Liver (tissue), 3 donors: Measurements from ENCODE around the gene ADM5.

ENCODE experiments used
- CTCF ChIP-seq: fragments of 150-350 bp; IDR thresholded peaks from 2 replicates; pipeline ENCODE4 v1.5.1; 2017; ENCODE audit warnings: improper control_type of control experiment, low read depth, low read length; ENCODE audit not compliant: missing input control
- EGR1 ChIP-seq, 2 donors: IDR thresholded peaks; 2 replicates each; pipeline ENCODE4 v1.6.1; 2016 to 2018; ENCODE audit warnings: antibody characterized with exemption in 2 of 2, low read depth in 2 of 2
- FOXA1 ChIP-seq: IDR thresholded peaks from 2 replicates; pipeline ENCODE4 v1.6.1; 2016; ENCODE audit warnings: antibody characterized with exemption
- GABPA ChIP-seq, 2 donors: IDR thresholded peaks in 1 of 2; conservative IDR thresholded peaks in 1 of 2; 2 replicates each; pipeline ENCODE4 v1.6.1; 2016; ENCODE audit warnings: antibody characterized with exemption in 2 of 2, mild to moderate bottlenecking in 1 of 2, moderate library complexity in 1 of 2
- JUND ChIP-seq, 2 donors: IDR thresholded peaks; 2 replicates each; pipeline ENCODE4 v1.6.1; 2016; ENCODE audit warnings: antibody characterized with exemption in 2 of 2
- RAD21 ChIP-seq, 2 donors: IDR thresholded peaks; 2 replicates each; pipeline ENCODE4 v1.6.1; 2016; ENCODE audit warnings: antibody characterized with exemption in 2 of 2, mild to moderate bottlenecking in 2 of 2
- RXRA ChIP-seq, 2 donors: IDR thresholded peaks; 2 replicates each; pipeline ENCODE4 v1.6.1; 2017 to 2018; ENCODE audit warnings: antibody characterized with exemption in 2 of 2, mild to moderate bottlenecking in 1 of 2
- YY1 ChIP-seq: IDR thresholded peaks from 2 replicates; pipeline ENCODE4 v1.6.1; 2016; ENCODE audit warnings: antibody characterized with exemption, mild to moderate bottlenecking
- donor health status: healthy.
- donor health status: healthy.

GRCh38 chr19:49696115-49696514, 6.7 kb downstream of the ADM5 start:
- no peak for TF ChIP-seq EGR1 (IDR thresholded peaks at IDR 0.05; ENCODE audit: low read depth in 2 of 2)
- no peak for TF ChIP-seq CTCF
- TF ChIP-seq RAD21 (IDR thresholded peaks at IDR 0.05): no peak
- TF ChIP-seq JUND (IDR thresholded peaks at IDR 0.05): no peak
- TF ChIP-seq YY1: no peak
- TF ChIP-seq RXRA (IDR thresholded peaks at IDR 0.05): no peak
- TF ChIP-seq GABPA (IDR thresholded peaks at IDR 0.05 in 1 of 2, conservative IDR thresholded peaks at IDR 0.05 in 1 of 2): no peak
- no peak for TF ChIP-seq FOXA1
